ENCODE data around the gene LGMN.
"Not testable (repeated sequence)": the region's sequence is repeated elsewhere in the genome, so short reads cannot be mapped to it uniquely, and the experiment has no call there.

Gene LGMN

GRCh38 chr14:92729634-92730358 is 18.6 kb downstream of the LGMN start:
- in situ Hi-C loops (cut with MboI; ENCODE audit: low sequenced_read_pairs): no loop called here

GRCh38 chr14:92728759-92729364 is 19.6 kb downstream of the LGMN start:
- in situ Hi-C loops (cut with MboI; ENCODE audit: low sequenced_read_pairs): no loop called here

GRCh38 chr14:92726933-92727262 is 21.5 kb downstream of the LGMN start:
- in situ Hi-C loops (cut with MboI; ENCODE audit: low sequenced_read_pairs): no loop called here

- in situ Hi-C loops (cut with MboI; ENCODE audit: low sequenced_read_pairs): no loop called here
These were observed 22.1 kb downstream of the LGMN start for GRCh38 chr14:92726135-92726932.

GRCh38 chr14:92724516-92725340 is 23.7 kb downstream of the LGMN start:
- in situ Hi-C loops (cut with MboI; ENCODE audit: low sequenced_read_pairs): no loop called here

GRCh38 chr14:92719890-92720323 is 28.5 kb downstream of the LGMN start:
- in situ Hi-C loops (cut with MboI; ENCODE audit: low sequenced_read_pairs): no loop called here

- in situ Hi-C loops (cut with MboI; ENCODE audit: low sequenced_read_pairs): no loop called here
These were observed 29.0 kb downstream of the LGMN start for GRCh38 chr14:92719421-92719820.

GRCh38 chr14:92718664-92719063 is 29.8 kb downstream of the LGMN start:
- in situ Hi-C loops (cut with MboI; ENCODE audit: low sequenced_read_pairs): no loop called here

- in situ Hi-C loops (cut with MboI; ENCODE audit: low sequenced_read_pairs): no loop called here
These were observed 30.8 kb downstream of the LGMN start for GRCh38 chr14:92717571-92718042.

- in situ Hi-C loops (cut with MboI; ENCODE audit: low sequenced_read_pairs): no loop called here
These were observed 32.3 kb downstream of the LGMN start for GRCh38 chr14:92716131-92716530.

- in situ Hi-C loops (cut with MboI; ENCODE audit: low sequenced_read_pairs): not testable (repeated sequence)
These were observed 33.6 kb downstream of the LGMN start for GRCh38 chr14:92714739-92715307.

- in situ Hi-C loops (cut with MboI; ENCODE audit: low sequenced_read_pairs): no loop called here
These were observed 35.8 kb downstream of the LGMN start for GRCh38 chr14:92712654-92713051.

- in situ Hi-C loops (cut with MboI; ENCODE audit: low sequenced_read_pairs): no loop called here
These were observed 36.3 kb downstream of the LGMN start for GRCh38 chr14:92711976-92712653.

- in situ Hi-C loops (cut with MboI; ENCODE audit: low sequenced_read_pairs): no loop called here
These were observed 38.5 kb downstream of the LGMN start for GRCh38 chr14:92710001-92710341.

- in situ Hi-C loops (cut with MboI; ENCODE audit: low sequenced_read_pairs): no loop called here
These were observed 39.0 kb downstream of the LGMN start for GRCh38 chr14:92709340-92710000.

GRCh38 chr14:92706386-92706785 is 42.0 kb downstream of the LGMN start:
- in situ Hi-C loops (cut with MboI; ENCODE audit: low sequenced_read_pairs): no loop called here

GRCh38 chr14:92704821-92705220 is 43.6 kb downstream of the LGMN start:
- in situ Hi-C loops (cut with MboI; ENCODE audit: low sequenced_read_pairs): no loop called here

GRCh38 chr14:92704036-92704804 is 44.2 kb downstream of the LGMN start:
- in situ Hi-C loops (cut with MboI; ENCODE audit: low sequenced_read_pairs): no loop called here

- in situ Hi-C loops (cut with MboI; ENCODE audit: low sequenced_read_pairs): no loop called here
These were observed 44.9 kb downstream of the LGMN start for GRCh38 chr14:92703516-92703915.
